ENCODE measurements around the gene SMIM13.

DNA sequence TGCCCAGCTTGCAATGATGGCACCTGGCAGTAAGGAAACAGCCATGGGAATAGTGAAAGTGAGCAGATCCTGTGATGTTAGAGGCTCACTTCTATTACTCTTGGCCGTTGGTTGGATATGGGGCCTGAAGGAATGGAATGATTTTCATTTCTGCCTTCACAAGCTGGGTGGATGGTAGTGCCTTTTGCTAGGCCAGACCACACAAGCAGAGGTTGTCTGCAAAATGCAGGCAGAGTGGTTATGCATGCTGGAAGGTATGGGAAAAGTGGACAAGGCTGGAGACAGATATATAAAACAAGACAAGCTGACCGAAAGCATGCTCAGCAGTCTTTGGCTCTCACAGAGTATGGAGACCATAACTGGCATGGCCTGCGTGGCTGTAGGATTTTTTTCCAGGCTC, 68.6 kb downstream of the SMIM13 start:
- TF ChIP-seq, protein P1, sequence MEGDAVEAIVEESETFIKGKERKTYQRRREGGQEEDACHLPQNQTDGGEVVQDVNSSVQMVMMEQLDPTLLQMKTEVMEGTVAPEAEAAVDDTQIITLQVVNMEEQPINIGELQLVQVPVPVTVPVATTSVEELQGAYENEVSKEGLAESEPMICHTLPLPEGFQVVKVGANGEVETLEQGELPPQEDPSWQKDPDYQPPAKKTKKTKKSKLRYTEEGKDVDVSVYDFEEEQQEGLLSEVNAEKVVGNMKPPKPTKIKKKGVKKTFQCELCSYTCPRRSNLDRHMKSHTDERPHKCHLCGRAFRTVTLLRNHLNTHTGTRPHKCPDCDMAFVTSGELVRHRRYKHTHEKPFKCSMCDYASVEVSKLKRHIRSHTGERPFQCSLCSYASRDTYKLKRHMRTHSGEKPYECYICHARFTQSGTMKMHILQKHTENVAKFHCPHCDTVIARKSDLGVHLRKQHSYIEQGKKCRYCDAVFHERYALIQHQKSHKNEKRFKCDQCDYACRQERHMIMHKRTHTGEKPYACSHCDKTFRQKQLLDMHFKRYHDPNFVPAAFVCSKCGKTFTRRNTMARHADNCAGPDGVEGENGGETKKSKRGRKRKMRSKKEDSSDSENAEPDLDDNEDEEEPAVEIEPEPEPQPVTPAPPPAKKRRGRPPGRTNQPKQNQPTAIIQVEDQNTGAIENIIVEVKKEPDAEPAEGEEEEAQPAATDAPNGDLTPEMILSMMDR (conservative IDR thresholded peaks at IDR 0.05; ENCODE audit: low read length) = no peak
- no peak for TF ChIP-seq EZH2phosphoT487 (IDR thresholded peaks at IDR 0.05; ENCODE audit: borderline replicate concordance, low read depth, low read length)

Data from OCI-LY7 (cell line).